GM12878 (cell line): ENCODE measurements around the gene MAP3K5. TPM values are rescaled to one million over a fixed set of nuclear protein-coding genes. Genes with fewer than 3 reads are reported as not detected.

Experiments
- ATAC-seq: fragments of 200-7000 bp; cut with Tn5 transposase; 3 replicates; pipeline ENCODE4 v1.9.1; 2020; ENCODE audit warnings: mild to moderate bottlenecking, moderate library complexity
- BruUV-seq: library from RNA; stranded (reverse); fragments of 400-500 nt; replicated peaks from 2 replicates; lab custom pipeline; 2021; lab: Mats Ljungman, UMichigan
- CTCF ChIA-PET: fragments of 300-600 bp; sonication (Branson Sonifier 250); formaldehyde crosslinking; extraction: SDS; loops from one replicate; lab custom pipeline; 2021; ENCODE audit warnings: inconsistent platforms; lab: Yijun Ruan, JAX
- POLR2A ChIA-PET: fragments of 350-600 bp; formaldehyde crosslinking; extraction: SDS; loops from one replicate; lab custom pipeline; 2021; ENCODE audit warnings: inconsistent platforms; lab: Charles Lee
- RAD21 ChIA-PET: fragments of 300-600 bp; sonication (Branson Sonifier 250); formaldehyde crosslinking; loops from one replicate; lab custom pipeline; 2023; ENCODE audit warnings: antibody characterized with exemption; ENCODE audit not compliant: unreplicated experiment; lab: Charles Lee
- SMC1A ChIA-PET: fragments of 300-600 bp; sonication (Branson Sonifier 250); formaldehyde crosslinking; loops from one replicate; lab custom pipeline; 2023; ENCODE audit not compliant: unreplicated experiment, uncharacterized antibody; lab: Charles Lee
- DNase-seq: peaks from one replicate; pipeline ENCODE4 v3.0.0-alpha.2; 2011; ENCODE audit warnings: low read depth, low spot score
- FAIRE-seq: peaks from 3 replicates; lab custom pipeline; 2011; peaks lifted over from hg19 to GRCh38; lab: Jason Lieb, UNC
- H2AFZ ChIP-seq: 2 replicates; pipeline ENCODE4 v1.6.0; 2011; ENCODE audit warnings: low read depth, low read length, control low read depth; ENCODE audit not compliant: control insufficient read depth
- H3K27ac ChIP-seq: 2 replicates; pipeline ENCODE4 v1.5.1; 2011; ENCODE audit warnings: control low read depth; ENCODE audit not compliant: control insufficient read depth, insufficient read depth
- H3K27me3 ChIP-seq, 2 experiments: replicated peaks in 1 of 2; 2 replicates each; pipeline versions ENCODE4 v1.6.0 to v1.6.1; 2011; ENCODE audit warnings: low read length in 1 of 2; ENCODE audit not compliant: control insufficient read depth in 2 of 2, insufficient read depth in 2 of 2
- H3K36me3 ChIP-seq, 2 experiments: 2 replicates each; pipeline ENCODE4 v1.5.1; 2011; ENCODE audit warnings: low read length in 1 of 2; ENCODE audit not compliant: control insufficient read depth in 2 of 2, insufficient read depth in 2 of 2
- H3K4me1 ChIP-seq: 2 replicates; pipeline ENCODE4 v1.6.1; 2011; ENCODE audit warnings: mild to moderate bottlenecking, low read length, moderate library complexity, mixed read lengths; ENCODE audit not compliant: control insufficient read depth, insufficient read depth
- H3K4me2 ChIP-seq: 2 replicates; pipeline ENCODE4 v1.6.0; 2011; ENCODE audit warnings: control low read depth; ENCODE audit not compliant: control insufficient read depth, insufficient read depth
- H3K4me3 ChIP-seq: fragments of 200-600 bp; sonication (generic); 2 replicates; pipeline ENCODE4 v1.5.1; 2016
- H3K79me2 ChIP-seq: 2 replicates; pipeline ENCODE4 v1.6.0; 2011; ENCODE audit warnings: low read length; ENCODE audit not compliant: control insufficient read depth, insufficient read depth
- H3K9ac ChIP-seq: 2 replicates; pipeline ENCODE4 v1.8.0; 2011; ENCODE audit warnings: low read length, control low read depth, mixed read lengths; ENCODE audit not compliant: control insufficient read depth, insufficient read depth
- H3K9me3 ChIP-seq: replicated peaks from 3 replicates; pipeline ENCODE4 v1.5.1; 2011; ENCODE audit warnings: mild to moderate bottlenecking, low read length; ENCODE audit not compliant: control insufficient read depth, insufficient read depth
- H4K20me1 ChIP-seq: 2 replicates; pipeline ENCODE4 v1.6.0; 2011; ENCODE audit not compliant: control insufficient read depth, insufficient read depth
- CBFB ChIP-seq: IDR thresholded peaks from 2 replicates; pipeline ENCODE4 v1.6.1; 2016; ENCODE audit warnings: antibody characterized with exemption, low read depth
- GATAD2B ChIP-seq: fragments of 450-650 bp; conservative IDR thresholded peaks from 2 replicates; pipeline ENCODE4 v1.6.1; 2017; ENCODE audit warnings: low read depth, mild to moderate bottlenecking, moderate library complexity
- MTA3 ChIP-seq: IDR thresholded peaks from 2 replicates; pipeline ENCODE4 v1.6.1; 2012; ENCODE audit warnings: low read length, inconsistent platforms, borderline replicate concordance
- ZNF24 ChIP-seq: fragments of 450-650 bp; IDR thresholded peaks from 2 replicates; pipeline ENCODE4 v1.6.1; 2017; ENCODE audit warnings: antibody characterized with exemption, mild to moderate bottlenecking
- WGBS: methylation state at CpG from one replicate; pipeline ENCODE4 v1.1.6; 2016; ENCODE audit warnings: low lambda C conversion rate; ENCODE audit not compliant: insufficient replicate concordance, insufficient coverage; ENCODE audit errors: missing lambda C conversion rate; 5-methylcytosine and 5-hydroxymethylcytosine counted together
- in situ Hi-C: fragments of 300-500 bp; cut with MboI; formaldehyde crosslinking; loops from 9 replicates; pipeline ENCODE4 v1.14.3; 2018; ENCODE audit warnings: mixed read lengths
- intact Hi-C: fragments of 100-400 bp; cut with micrococcal nuclease; formaldehyde crosslinking; loops from one replicate; pipeline ENCODE4 v1.14.2; 2022; ENCODE audit not compliant: unreplicated experiment
- polyA plus RNA-seq, 11 experiments: library from polyadenylated mRNA; depleted of rRNA in 4 of 11; unstranded in 6 of 11; stranded (reverse) in 5 of 11; fragments of >200 nt; fragmentation: Nextera tagmentation in 4 of 11; fragmentation: Illumina TruSeq in 1 of 11; extraction: Ambion mirVana in 4 of 11; extraction: Trizol in 1 of 11; gene quantifications; 1 replicate in 1 of 11; 2 replicates in 10 of 11; pipeline versions ENCODE4 v1.2.1 to v1.2.3, GENCODE V29; 2011 to 2016; ENCODE audit warnings: inconsistent platforms in 2 of 11, missing spikeins in 2 of 11, low read depth in 1 of 11
- total RNA-seq, 4 experiments: library from RNA; depleted of rRNA in 3 of 4; stranded (reverse); fragments of >200 nt in 3 of 4; fragmentation: Illumina TruSeq in 1 of 4; extraction: Trizol in 1 of 4; gene quantifications; 2 replicates each; pipeline versions ENCODE4 v1.2.1 to v1.2.3, GENCODE V29; 2013 to 2021
- TF ChIP-seq, protein P1 (sequence below): fragments of 450-650 bp; IDR thresholded peaks from 2 replicates; pipeline ENCODE4 v1.6.1; 2017; ENCODE audit warnings: mild to moderate bottlenecking, low read depth, inconsistent platforms; ENCODE audit not compliant: poor library complexity, severe bottlenecking
- TF ChIP-seq, protein P2 (sequence below): fragments of 450-650 bp; IDR thresholded peaks from 2 replicates; pipeline ENCODE4 v1.6.1; 2016; ENCODE audit warnings: mild to moderate bottlenecking
- TF ChIP-seq, protein P3 (sequence below): fragments of 450-650 bp; IDR thresholded peaks from 2 replicates; pipeline ENCODE4 v1.6.1; 2017; ENCODE audit warnings: low read depth, mild to moderate bottlenecking, moderate library complexity

MAP3K5 gene
- total and polyA plus RNA-seq, 10 of the 15 experiments (the other 5 are each of a cell fraction or from before 2014, with no cell fraction given): 5.4 to 34.3 (median 26.4) TPM

DNA sequence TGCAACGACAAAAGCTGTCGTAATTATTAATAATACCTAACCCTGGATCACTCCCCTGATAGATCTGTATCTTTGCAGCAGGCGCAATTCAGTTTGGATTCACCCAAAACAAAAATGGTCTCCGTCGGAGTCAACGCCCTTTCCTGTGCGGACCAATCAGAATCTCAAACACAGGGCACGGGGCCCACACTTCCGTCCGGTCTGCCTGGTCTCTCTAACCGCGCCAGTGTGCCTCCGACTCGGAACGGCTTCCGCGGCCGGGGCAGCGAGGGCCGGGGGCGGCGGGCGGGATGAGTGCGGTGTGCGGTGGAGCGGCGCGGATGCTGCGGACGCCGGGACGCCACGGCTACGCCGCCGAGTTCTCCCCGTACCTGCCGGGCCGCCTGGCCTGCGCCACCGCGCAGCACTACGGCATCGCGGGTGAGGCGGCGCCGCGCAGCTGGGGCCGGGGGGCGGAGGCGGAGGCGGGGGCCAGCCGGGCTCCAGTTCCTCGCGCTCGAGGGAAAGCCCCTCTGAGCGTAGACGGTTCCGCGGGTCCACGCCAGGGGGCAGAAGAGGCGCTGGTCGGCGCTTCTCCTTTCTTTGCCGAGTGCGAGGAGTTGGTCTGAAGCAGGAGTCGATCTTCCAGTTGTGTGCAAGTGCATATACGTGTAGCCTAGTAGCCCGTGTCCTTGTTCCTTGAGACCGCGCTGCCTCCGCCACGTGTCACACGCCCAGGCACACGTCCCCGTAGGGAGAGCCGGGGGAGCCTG is 30.3 kb upstream of the MAP3K5 start, which contains the start of gene PEX7 (continued):
- TF ChIP-seq, protein P1, sequence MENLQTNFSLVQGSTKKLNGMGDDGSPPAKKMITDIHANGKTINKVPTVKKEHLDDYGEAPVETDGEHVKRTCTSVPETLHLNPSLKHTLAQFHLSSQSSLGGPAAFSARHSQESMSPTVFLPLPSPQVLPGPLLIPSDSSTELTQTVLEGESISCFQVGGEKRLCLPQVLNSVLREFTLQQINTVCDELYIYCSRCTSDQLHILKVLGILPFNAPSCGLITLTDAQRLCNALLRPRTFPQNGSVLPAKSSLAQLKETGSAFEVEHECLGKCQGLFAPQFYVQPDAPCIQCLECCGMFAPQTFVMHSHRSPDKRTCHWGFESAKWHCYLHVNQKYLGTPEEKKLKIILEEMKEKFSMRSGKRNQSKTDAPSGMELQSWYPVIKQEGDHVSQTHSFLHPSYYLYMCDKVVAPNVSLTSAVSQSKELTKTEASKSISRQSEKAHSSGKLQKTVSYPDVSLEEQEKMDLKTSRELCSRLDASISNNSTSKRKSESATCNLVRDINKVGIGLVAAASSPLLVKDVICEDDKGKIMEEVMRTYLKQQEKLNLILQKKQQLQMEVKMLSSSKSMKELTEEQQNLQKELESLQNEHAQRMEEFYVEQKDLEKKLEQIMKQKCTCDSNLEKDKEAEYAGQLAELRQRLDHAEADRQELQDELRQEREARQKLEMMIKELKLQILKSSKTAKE: no peak

DNA sequence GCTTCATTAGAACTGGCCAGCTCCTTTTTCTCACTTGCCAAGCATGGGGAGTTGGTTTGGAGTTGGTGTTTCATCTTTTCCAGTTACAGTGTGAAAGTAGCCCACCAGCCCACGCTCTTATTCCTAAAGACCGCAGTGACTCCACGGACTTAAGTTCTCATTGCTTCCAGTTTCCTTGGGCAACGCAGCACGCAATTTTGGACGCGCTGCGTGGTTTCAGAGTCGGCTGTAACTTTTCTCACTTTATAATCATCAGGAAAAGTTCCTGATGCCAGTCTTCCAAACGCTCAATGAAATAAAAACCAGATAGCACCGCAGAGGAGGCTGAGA is 29.7 kb upstream of the MAP3K5 start:
- in situ Hi-C loops: no loop called here
- ChIA-PET POLR2A (interaction anchor here (0.6 to 1.7 kb wide), 4 partner anchors 21 to 335 kb away, joined by 3 to 4 read pairs (median 3); partner anchors contain the start of gene MAP3K5), RAD21 (interaction anchor here (0.6 to 3.1 kb wide), 3 partner anchors 102 to 252 kb away, joined by 3 to 14 read pairs (median 4); no protein-coding TSS in a partner anchor), SMC1A (interaction anchor here (0.6 to 1.9 kb wide), 6 partner anchors 18 to 1278 kb away, joined by 3 to 4 read pairs (median 3); no protein-coding TSS in a partner anchor), CTCF (interaction anchor here (0.7 to 1.5 kb wide), 7 partner anchors 23 to 177 kb away, joined by 3 to 11 read pairs (median 3); partner anchors contain the start of gene MAP3K5)
- TF ChIP-seq GATAD2B: no peak
- TF ChIP-seq, protein P2, sequence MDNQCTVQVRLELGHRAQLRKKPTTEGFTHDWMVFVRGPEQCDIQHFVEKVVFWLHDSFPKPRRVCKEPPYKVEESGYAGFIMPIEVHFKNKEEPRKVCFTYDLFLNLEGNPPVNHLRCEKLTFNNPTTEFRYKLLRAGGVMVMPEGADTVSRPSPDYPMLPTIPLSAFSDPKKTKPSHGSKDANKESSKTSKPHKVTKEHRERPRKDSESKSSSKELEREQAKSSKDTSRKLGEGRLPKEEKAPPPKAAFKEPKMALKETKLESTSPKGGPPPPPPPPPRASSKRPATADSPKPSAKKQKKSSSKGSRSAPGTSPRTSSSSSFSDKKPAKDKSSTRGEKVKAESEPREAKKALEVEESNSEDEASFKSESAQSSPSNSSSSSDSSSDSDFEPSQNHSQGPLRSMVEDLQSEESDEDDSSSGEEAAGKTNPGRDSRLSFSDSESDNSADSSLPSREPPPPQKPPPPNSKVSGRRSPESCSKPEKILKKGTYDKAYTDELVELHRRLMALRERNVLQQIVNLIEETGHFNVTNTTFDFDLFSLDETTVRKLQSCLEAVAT: peak; percentile 41
- TF ChIP-seq ZNF24: no peak
- no peak for TF ChIP-seq MTA3
- TF ChIP-seq, protein P3, sequence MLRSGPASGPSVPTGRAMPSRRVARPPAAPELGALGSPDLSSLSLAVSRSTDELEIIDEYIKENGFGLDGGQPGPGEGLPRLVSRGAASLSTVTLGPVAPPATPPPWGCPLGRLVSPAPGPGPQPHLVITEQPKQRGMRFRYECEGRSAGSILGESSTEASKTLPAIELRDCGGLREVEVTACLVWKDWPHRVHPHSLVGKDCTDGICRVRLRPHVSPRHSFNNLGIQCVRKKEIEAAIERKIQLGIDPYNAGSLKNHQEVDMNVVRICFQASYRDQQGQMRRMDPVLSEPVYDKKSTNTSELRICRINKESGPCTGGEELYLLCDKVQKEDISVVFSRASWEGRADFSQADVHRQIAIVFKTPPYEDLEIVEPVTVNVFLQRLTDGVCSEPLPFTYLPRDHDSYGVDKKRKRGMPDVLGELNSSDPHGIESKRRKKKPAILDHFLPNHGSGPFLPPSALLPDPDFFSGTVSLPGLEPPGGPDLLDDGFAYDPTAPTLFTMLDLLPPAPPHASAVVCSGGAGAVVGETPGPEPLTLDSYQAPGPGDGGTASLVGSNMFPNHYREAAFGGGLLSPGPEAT: peak; percentile 41; the same call in 1 of the 2 replicates
- TF ChIP-seq CBFB: 0 out of 2 replicates have a peak, but pooled peaks have one; percentile 27
- H3K4me1 ChIP-seq: no peaks in the 10 kb centered on the region
- FAIRE-seq: no peak
- ATAC-seq: peak; percentile 1; the same call in 2 of the 3 replicates
- no peak for DNase-seq
- H3K9ac ChIP-seq: peak overlapping the region; percentile 84
- BruUV-seq: TSS peak; percentile 94
- H3K27me3 ChIP-seq: no peaks in the 10 kb centered on the region
- peaks cover 5% of the 10 kb centered on the region for H3K79me2 ChIP-seq
- H3K4me2 ChIP-seq: peak overlapping the region; percentile 95
- intact Hi-C loops: no loop called here
- H3K36me3 ChIP-seq: no peaks in the 10 kb centered on the region
- WGBS: under 1% methylated on average over 11 of the region's 11 CpGs
- peak overlapping the region; percentile 76 for H3K27ac ChIP-seq
- H2AFZ ChIP-seq: peak overlapping the region; percentile 99
- no peaks in the 10 kb centered on the region for H3K9me3 ChIP-seq
- peak overlapping the region; percentile 83 for H3K4me3 ChIP-seq
- H4K20me1 ChIP-seq: no peaks in the 10 kb centered on the region
